Activated CD4-positive, CD25-positive, alpha-beta regulatory T cell (primary cell): Measurements from ENCODE around the gene SLC51B.
"Not testable (repeated sequence)": the region's sequence is repeated elsewhere in the genome, so short reads cannot be mapped to it uniquely, and the experiment has no call there.

Experiments used
- DNase-seq, 4 experiments: peaks; one replicate each; lab custom pipeline; 2025; lab: John Stamatoyannopoulos, UW

Gene SLC51B

DNA sequence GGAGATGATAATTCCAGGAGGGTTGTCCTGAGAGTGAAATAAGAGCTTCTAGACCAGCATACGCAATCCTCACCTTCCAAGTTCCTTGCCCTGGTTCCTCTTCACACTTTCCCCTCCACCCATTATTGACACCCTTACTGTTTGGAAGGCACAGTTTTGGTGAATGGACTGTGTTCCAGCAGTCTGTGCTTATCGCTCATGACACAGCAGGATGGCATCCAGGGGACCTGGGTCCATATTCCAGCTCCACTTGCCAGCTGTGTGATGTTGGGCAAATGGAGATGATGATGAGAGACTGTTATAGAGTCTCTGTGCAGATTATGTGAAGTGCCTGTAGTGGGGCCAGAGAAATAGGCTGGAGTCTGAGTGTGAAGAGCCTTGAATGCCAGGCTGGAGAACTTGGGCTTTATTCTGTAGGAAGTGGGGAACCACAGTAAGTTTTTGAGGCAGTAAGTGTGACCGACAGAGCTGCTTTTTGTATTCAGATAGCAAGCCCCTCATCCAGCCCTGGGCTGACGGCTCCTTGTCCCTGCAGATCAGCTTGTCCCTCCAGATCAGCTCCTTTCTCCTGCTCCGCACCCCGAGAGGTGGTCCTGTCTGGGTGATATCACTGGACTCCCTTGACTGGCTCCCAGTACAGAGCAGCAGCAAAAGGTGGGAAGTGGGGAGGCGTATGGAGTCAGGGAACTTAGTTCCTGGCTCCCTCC lies 39.5 kb downstream of the SLC51B start:
- no peak for DNase-seq

- no peak for DNase-seq
Measured at GRCh38 chr15:65085207-65085753, 40.1 kb downstream of the SLC51B start.

DNA sequence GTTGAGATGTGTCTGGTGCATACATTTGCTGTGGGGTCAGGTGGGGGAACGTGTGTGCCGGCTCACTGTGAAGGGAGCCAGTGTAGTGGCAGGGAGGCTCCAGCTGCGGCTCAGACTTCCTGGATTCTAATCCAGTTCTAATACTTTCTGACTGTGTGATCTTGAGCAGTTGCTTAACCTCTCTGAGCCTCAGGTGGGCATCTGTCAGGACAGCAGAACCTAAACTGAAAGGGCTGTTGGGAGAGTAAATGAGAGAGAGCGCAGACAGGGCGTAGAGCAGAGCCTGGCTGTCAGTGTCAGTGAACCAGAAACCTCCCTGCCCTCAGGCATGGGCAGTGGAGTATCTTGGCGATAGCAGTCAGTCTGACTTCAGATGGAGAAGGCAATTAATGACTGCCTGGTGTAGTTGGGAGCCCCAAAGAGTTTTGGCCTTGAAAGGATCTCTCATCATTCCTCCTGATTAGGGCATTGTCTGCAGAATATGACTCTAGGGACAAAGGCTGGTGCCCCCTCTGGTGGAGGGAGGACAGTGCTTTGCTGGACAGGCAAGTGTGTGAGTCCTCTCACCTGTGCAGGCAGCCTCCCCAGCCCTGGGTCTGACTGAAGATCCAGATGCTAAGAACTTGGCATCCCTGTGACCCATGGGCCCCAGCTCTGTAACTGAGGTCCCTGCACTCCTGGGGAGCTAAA lies 40.9 kb downstream of the SLC51B start:
- no peak for DNase-seq

DNA sequence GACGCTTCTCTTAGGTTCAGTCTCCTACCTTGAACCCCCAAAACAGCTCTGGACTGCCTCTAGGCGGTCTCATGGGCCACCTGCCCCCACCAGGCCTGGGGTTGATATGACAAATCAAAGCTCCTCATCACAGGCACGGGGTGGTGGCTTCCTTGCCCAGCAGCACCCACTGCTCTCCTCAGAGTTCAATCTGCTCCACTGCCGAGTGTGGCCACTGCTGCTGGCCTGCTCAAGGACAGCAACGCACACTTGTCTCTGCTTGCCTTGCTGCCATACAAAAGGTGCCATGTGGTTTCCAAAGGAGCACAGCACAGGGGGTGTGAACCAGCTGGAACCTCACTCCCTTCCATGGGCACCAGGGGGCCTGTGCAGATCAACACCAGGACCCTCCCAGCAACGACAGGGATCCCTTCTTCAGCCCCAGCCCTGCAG lies 41.5 kb downstream of the SLC51B start:
- no peak for DNase-seq

DNA sequence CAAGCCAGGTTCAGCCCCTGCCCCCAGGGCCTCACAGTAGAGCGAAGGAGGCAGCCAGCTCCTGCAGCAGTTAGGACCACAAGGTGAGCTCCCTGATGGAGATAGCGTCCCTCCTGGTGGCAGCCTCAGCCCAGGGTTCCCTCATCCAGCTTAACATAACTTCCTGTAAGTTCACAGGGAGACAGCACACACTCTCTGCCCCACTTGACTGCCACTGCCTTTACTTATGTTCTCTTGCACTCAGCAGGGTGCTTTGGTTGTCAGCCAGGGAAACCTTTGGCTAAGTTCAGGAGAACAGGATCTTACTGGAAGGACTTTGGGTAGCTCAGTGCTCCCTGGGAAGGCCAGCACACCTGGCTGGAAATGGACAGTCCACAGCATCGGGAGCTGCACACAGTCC lies 42.2 kb downstream of the SLC51B start:
- no peak for DNase-seq

DNA sequence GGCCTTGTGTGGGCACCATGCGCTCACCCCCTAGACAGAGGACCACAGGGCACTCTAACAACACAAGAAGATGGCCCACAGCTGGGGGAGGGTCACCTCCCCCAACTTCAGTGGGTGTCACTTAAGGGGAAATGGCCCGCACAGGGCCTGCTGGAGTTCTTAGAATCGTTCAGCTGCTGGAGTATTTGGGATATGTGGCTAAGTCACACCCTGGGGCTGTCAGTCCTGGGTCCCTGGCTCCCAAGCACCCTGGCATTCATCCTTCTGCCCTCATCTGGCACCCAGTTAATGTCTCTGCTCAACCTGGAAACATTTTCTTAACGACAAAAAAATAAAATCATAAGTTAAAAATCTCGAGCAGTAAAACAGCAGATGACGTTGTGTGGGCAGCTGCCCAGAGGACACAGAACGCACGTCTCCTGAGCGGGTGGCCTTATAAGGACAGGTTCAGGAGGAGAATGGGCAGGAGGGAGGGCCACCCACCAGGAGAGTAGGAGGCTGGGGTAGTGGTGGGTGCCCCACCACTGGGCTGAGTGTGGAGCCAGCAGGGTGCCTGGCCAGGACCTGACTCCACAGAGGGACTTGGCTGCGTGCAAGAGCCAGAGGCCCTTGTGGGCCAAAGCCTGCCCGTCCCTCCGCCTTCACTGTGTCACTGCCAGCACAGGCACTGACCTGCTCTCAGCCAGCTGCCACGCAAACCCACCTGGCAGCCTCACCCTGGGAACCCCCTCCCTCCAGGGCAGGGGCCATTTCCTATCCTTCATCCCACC lies 42.9 kb downstream of the SLC51B start:
- no peak for DNase-seq

DNA sequence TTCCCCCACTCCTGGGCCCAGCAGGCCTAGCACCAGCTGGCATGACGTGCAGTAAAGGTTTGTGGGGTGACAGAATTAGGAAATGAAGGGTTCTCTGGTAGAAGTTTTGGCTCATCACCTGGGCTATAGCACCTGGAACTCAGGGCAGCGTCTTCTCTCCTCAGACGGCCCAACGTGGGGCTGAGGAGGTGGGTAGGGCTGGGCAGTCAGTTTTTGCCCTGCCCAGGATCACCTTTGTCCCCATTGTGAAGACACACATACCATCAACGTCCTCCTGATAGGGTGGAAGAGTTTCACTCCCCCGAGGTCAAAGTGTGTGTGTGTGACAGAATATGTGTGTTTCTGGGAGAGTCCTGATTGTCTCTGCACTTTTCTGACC lies 43.4 kb downstream of the SLC51B start:
- DNase-seq: no peak

GRCh38 chr15:65089206-65089824 lies 44.1 kb downstream of the SLC51B start:
- no peak for DNase-seq

- DNase-seq: no peak
Measured at GRCh38 chr15:65091946-65092770, 47.0 kb downstream of the SLC51B start.

DNA sequence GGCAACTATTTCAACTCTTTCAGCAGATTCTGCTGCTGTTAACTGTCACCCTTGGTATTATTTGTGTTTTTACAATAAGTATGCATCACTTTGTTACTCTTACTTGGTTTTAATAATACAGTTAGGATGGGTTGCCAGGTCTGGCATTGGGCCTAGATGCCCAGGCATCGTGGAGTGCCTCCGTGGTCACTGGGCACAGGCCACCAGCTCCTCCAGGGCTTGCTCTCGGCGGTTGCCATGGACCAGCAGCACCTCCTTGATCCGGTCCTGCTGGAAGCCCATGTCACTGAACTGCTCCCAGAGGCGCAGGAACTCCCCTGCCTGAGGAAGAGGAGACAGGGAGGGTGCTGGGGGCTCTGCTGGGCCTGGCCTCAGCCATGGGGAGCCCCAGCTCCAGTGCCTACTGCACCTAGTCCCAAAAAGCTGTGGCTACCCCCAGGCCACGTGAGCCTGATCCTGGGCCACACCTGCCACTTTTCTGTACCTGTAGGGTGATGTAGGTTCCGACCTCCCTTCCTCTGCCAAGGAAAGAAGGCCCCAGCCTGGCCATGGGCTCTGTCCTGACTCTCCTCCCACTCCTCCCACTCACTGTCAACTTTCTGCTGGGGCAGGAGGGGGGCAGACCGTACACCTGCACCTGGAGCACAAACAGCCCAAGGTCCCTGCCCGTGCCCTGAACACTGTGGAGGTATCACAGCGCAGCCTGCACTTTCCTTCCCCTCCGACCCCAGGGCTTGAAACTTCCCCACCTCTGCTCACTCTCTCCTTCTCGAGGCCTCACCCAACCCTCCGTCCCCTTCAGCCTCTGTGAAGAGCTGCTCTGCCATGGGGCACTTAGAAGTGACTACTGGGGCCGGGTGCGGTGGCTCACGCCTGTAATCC lies 48.0 kb downstream of the SLC51B start:
- DNase-seq: no peak

GRCh38 chr15:65093793-65094170 lies 48.6 kb downstream of the SLC51B start:
- not testable (repeated sequence) for DNase-seq

DNA sequence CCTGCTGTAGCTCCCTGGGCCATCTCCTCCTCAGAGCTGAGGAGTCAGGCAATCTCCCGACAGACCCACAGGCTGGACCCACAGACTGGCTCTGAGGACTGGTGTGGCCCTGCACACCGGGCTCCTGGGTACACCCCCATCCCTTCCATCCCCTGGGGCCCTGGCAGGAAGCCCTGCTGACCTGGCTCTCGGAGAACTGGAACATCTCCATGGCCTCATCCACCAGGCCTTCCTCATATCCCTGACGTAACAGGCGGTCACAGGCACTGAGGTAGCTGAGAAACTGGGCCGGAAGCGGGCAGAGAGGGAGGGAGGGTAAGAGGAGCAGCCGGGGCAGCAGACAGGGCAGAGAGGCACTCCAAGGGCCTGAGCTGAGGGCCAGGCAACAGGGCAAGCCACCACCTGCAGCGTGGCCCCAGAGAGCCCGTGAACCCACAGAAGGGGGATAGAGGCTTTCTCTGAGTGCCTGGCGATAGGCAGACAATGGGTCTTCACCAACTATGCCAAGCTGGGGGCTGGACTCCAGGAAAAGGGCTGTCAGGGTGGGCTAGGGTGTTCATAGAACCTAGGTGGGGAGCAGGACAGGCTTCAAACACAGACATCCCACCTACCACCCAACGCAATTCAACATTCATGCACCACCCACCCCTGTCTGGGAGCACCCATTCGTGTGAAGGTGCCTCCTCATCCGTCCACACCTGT lies 49.3 kb downstream of the SLC51B start:
- DNase-seq: no peak

DNA sequence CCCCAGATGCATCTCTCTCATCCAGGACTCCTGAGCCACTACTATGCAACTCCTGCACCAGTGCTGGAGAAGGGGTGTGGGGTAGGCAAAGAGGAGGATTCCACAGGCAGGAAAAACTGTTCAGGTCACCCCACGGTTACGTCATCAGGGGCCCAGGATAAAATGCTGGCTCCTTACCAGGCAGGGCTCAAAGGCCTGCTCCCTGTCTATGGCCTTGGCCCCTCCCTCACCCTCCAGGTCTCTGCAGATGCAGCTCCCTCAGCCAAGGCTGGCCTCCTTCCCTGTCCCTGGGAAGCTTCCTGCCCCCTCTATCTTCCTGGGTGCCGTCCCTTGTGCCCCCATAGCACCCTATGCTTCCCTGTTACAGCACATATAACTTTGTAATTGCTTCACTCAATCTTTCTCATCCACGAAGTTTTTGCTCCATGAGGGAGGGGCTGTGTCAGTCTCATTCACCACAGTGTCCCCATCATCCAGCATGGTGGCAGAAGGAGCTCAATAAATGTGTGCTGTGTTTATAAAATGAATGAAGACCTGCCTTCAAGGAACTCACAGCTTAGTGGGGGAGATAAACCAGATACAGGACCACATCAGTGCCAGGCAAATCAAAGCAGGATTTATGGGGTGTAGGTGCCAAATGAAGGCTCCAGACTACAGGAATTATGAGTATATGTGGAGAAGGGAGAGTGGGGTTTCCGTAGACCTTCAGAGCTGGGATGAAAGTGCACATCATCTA lies 50.0 kb downstream of the SLC51B start:
- DNase-seq: no peak

DNA sequence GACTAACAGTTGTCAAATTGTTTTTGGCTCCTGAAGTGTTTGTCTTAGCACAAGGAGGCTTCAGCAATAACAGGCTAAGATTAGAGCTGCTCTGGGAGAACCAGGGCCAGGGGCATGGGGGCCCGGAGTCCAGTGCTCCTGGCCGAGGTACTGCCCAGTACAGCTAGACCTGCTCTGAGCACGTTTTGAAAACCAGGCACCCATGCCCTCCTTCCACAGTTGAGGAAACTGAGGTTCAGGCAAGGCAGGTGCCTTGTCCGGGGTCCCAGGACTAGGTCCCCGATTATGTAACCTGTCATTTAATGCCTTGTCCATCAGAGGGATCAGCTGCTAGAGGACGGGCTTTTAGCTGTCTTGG lies 50.5 kb downstream of the SLC51B start:
- no peak for DNase-seq

DNA sequence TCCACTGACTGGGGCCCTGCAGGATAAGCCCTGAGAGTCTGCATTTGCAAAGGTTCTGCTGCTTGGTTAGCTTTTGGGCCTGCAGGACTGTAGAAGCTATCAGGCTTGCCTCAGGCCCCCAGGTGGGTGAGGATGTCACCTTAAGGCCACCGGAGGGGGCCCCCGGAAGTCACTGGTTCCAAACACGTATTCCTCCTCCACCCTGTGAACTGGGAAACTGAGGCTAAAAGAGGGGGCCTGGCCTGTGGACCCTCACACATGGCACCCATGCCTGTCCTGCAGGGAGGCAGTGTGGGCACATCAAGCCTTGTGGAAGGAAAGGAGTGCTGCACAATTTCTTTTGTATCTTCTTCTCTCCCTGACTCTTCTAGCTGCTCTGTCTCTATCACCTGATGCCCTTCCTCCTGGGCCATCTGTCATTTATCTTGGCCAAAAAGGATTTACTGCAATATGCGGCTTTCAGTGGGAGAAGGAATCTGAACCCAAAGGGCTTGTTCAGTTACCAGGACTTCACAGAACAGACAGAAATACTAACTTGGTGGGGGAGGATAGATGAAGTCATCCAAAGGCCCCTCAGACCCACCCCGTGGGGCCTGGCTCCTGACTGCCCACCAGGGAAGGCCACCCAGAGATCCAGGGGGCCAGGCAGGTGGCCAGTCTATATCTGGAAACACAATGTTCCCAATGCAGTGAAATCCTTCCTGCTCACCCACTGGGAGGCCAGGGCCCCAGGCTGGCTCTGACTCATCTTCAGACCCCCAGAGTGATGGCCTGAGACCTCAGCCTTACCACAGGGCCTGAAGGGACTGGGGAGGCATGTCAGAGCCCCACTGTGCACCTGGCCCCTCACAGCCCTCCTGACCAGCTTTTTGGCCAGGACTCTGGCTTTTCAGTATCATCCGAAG lies 51.5 kb downstream of the SLC51B start:
- DNase-seq: no peak

DNA sequence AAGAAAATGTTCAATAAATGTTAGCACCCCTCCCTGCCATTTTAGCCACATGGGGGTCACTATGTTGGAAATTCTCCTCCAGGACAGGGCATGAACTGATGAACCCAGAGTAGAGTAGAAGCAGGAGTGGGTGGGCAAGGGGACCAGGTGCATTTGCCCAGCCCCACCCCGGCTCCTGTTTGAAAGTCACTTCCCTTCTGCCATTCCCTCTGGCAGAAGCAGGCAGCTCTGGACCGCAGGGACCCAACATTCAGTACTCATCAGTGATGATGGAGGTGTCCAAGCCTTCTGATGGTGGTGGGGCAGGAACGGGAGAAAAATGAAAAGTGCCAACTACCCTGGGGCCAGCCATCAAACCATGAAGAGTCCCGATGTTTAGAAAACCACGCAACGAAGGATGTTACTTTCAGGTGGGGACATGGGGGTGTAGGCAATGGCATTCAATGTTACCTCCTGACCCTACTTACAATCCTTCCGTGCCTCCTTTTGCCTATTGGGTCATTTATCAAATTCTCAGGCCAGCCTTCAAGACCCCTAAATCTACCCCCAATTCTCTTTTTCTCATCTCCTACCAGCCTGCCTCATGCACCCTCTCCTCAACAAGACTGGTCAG lies 52.6 kb downstream of the SLC51B start:
- DNase-seq: no peak

- no peak for DNase-seq
Measured at GRCh38 chr15:65099336-65099735, 54.1 kb downstream of the SLC51B start.

DNA sequence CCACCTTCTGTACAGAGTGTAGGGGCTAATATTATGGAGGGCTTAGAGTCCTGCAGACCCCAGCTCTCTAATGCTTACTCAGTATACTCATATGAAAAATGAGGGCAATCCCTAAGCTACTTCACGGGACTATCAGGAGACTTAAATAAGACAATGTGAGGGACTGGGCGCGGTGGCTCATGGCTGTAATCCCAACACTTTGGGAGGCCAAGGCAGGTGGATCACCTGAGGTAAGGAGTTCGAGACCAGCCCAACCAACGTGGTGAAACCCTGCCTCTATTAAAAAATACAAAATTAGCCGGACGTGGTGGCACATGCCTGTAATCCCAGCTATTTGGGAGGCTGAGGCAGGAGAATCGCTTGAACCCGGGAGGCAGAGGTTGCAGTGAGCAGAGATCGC lies 54.6 kb downstream of the SLC51B start:
- DNase-seq: not testable (repeated sequence)
